Left hindlimb (tissue), 1 donor: ENCODE data around the gene CPAMD8.

Experiments used
- DNase-seq: peaks from one replicate; pipeline ENCODE4 v3.0.0-alpha.2; 2018

Gene CPAMD8

GRCh38 chr19:17026706-17027534, at the start of gene CPAMD8:
TSS of gene CPAMD8 (minus strand) at chr19:17026810. CDS start at chr19:17026642, 168 bp downstream.
- DNase-seq, result no peak

DNA sequence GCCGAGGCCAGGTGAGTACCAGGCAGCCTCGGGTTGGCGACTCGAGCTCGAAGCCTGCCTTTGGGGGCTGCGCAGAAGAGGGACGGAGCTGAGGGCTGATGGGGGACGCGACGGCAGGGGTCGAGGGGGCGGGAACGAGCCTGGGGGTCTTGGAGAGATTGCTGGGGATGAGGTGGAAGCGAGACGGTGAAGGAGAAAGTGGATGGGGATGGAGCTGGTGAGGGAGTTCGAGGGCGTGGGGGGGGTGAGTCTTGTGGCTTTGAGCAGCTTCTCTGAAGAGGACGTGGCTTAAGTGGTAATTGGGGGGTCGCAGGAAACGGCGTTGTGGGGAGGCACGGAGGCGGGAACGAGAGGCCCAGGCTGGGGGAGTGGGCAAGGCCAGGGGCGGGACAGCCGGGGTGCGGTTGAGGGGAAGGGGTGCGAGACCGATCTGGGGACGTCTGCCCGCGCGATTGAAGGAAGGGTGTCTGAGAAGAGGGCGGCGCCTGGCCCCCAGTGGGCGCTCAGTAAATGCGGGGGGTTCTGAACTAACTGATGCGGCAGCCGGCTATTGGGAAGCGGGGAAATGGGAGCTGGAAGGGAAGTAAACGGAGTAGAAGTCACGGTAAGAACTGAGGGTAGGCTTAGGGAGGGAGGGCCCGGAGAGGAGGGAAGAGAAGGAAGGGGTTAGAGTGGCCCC, 49.4 kb upstream of the CPAMD8 start:
- DNase-seq, result peak; percentile 77

DNA sequence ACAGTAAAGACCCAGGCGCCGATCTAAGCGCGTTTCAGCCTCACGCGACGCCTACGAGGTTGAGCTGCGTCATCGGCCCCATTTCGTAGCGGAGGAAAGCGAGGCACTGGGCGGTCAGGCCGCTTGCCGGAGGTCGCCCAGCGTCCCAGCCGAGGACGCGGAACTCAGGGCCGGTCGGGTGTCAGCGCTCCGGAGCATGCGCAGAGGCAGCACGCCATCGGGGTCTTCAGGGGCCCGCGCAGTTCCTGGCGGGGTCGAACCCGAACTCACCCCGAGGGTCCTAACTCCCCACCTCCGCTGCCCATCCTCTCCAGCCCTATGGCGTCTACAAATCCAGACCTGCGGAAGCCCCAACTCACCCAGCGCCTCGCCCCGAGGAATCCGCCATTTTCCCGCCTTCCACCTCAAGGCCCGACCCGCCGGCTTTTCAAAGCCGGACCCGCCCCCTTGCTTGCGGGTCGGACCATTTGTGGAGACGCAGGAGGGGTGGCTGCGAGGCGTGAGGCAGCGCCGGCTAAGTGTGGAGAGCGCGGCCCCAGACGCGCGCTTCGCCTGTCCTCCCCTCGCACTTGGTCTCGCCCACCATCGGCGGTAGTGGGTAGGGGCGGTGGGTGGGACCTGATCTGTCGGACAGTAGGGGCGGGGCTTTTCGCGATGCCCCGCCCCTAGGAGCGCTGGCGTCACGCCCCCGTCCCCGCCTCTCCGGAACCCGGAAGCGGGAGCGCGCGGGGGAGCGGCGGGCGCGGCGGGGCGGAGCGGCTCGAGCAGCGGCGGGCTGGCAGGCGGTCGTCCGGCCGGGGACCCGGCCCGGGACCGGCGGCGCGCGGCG, 48.6 kb upstream of the CPAMD8 start, which contains the start of the genes HAUS8 and MYO9B:
TSS of gene HAUS8 (minus strand) at position 418 of the 829 bp plus-strand sequence. CDS start at position 388, 30 bp downstream.
TSS of gene MYO9B (plus strand) at position 743 of the 829 bp plus-strand sequence. CDS start 25,941 bp downstream, outside the sequence.
- peak; percentile 100 for DNase-seq

DNA sequence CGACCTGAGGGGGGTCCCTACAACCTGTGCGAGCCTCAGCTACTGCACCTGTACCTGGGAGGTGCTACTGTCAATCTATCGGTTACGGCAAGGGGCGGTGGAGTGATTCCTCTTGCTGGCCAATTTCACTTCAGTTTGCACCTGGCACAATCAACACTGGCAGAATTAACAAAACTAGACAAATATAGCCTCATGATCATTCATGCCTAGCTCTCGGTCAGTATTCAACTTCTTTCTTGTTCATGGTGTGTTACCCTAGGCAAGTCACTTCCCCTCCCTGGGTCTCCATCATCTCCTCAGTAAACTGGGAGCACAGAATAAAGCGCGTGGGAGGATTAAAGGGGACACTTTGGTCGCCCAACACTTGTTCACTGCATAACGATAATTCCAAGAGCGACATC, 48.0 kb upstream of the CPAMD8 start:
- DNase-seq, result no peak

- DNase-seq, result no peak
These were observed 47.4 kb upstream of the CPAMD8 start for GRCh38 chr19:17073869-17074633.

DNA sequence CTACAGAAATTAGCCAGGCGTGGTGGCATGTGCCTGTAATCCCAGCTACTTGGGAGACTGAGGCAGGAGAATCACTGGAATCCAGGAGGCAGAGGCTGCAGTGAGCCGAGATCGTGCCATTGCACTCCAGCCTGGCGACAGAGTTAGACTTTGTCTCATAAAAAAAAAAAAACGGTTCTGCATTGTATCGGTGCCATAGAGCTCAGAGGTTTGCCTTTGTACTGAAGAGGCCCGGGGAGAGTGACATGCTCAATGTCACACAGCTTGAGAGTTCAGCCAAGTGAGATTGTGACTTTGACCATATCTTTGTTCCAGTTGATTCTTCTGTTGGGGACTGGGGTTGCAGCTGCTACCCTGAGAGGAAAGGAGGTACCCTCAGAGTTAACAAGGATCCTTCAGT, 44.3 kb upstream of the CPAMD8 start:
- no peak for DNase-seq

DNA sequence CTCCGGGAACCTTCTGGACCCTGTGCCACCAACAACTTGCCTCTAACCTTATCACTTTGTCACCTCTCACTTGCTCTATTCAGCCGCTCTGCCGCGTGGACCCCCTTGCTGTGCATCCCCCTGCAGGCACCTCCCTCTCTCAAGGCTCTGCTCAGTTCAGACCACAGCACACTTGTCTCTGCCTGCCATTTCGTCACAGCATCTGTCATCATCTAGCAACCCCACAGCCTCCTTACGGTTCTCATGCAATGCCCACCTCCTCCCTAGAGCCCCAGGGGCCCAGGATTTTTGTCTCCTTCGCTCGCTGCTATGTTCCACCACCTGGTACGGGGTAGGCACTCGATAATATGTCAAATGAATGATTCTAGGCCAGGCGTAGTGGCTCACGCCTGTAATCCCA, 43.8 kb upstream of the CPAMD8 start:
- no peak for DNase-seq

DNA sequence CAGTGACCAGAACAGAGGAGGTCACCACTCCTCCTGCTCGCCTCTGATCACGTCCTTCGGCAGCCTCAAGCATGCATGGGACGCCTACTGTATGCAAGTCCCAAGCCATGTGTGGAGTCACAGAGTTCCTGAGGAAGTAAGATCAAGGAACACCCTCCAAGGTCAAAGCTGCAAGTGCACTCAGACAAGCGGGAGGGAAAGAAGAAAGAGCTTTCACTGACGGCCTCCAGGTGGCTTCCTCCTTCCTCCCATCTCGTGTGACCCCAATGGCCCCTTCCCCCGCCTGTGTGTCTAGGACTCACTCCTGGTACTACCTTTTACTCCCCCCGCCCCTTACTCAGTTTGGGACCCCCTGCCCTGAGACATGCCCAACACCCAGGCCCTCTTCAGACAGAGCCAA, 42.6 kb upstream of the CPAMD8 start:
- DNase-seq, result no peak

GRCh38 chr19:17063428-17063827, 36.8 kb upstream of the CPAMD8 start:
- DNase-seq, result no peak

DNA sequence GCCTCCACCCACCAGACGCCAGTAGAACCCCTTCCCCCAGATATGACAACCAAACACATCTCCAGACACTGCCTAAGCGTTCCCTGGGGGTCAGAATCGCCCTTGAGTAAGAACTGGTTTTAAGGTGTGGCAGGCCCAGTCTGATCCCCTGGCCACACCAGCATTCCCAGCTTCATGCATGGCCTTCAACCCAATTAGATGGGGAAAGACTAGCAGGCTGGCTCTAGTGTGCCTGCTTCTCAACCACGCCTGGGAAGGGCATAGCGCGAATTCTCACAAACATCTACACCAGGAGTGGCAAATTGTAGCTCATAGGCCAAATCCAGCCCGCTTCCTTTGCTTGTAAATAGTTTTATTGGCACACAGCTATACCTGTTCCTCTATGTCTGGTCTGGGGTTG, 35.1 kb upstream of the CPAMD8 start:
- no peak for DNase-seq

GRCh38 chr19:17061205-17061604, 34.6 kb upstream of the CPAMD8 start:
- no peak for DNase-seq

GRCh38 chr19:17060802-17061201, 34.2 kb upstream of the CPAMD8 start:
- DNase-seq, result no peak

GRCh38 chr19:17058236-17058635, 31.6 kb upstream of the CPAMD8 start:
- DNase-seq, result no peak

GRCh38 chr19:17055636-17056035, 29.0 kb upstream of the CPAMD8 start:
- DNase-seq, result no peak

DNA sequence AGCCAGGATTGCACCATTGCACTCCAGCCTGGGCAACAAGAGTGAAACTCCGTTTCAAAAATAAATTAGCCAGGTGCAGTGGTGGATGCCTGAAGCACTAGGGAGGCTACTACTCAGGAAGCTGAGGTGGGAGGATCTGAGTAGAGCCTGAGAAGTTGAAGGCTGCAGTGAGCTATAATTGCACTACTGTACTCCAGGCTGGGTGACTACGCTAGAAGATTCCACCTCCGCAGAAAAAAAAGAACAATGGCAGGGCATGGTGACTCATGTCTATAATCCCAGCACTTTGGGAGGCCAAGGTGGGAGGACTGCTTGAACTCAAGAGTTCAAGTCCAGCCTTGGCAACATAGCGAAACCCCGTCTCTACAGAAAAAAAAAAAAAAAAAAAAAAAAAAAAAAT, 28.1 kb upstream of the CPAMD8 start:
- DNase-seq, result no peak

DNA sequence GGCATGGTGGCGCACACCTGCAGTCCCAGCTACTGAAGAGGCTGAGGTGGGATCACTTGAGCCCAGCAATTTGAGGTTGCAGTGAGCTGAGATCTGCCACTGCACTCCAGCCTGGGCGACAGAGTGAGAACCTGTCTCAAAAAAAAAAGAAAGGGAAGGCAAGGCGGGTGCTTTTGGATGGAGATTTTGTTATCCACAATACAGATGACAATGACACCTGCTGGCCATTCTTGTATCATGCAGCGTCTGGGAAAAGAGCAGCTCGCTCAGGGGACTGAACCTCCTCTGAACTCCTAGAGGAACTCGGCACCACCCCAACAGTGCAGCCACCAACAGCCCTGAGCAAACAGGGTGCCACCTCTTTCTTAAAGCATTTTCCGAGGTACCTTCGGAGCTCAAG, 25.8 kb upstream of the CPAMD8 start:
- no peak for DNase-seq

- DNase-seq, result no peak
These were observed 23.2 kb upstream of the CPAMD8 start for GRCh38 chr19:17049711-17050280.

- DNase-seq, result no peak
These were observed 22.4 kb upstream of the CPAMD8 start for GRCh38 chr19:17048885-17049453.

- no peak for DNase-seq
These were observed 19.4 kb upstream of the CPAMD8 start for GRCh38 chr19:17045907-17046502.

- no peak for DNase-seq
These were observed 17.1 kb upstream of the CPAMD8 start for GRCh38 chr19:17043744-17044143.

- no peak for DNase-seq
These were observed 15.4 kb upstream of the CPAMD8 start for GRCh38 chr19:17041976-17042375.
